Activated gamma-delta T cell treated with anti-CD3 and anti-CD28 coated beads, Interleukin-2, amount 50 U/mL, for 16 hours (primary cell): Measurements from ENCODE around the gene GNA15.

Experiments
- DNase-seq: peaks from one replicate; pipeline ENCODE4 v3.0.0-alpha.2; 2020; ENCODE audit warnings: low read depth

Gene GNA15

GRCh38 chr19:3106509-3107141 lies 29.2 kb upstream of the GNA15 start:
- no peak for DNase-seq

DNA sequence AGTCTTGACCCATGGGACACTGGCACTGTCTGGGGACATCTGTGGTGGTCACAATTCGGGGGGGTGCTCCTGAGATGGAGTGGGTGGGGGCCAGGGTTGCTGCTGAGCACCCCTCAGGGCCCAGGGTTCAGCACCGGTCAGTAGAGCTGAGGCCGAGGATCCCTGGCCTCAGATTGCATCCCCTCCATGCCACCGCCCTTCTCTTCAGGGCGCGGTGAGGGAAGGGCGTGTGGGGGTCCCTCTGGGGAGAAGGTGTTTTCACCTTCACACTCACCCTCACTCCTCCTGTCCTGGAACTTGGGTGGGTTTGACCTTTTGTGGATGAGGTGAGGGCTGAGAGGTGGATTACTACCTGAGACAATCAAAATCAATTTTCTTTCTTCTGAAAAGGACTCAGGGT lies 28.2 kb upstream of the GNA15 start:
- no peak for DNase-seq

GRCh38 chr19:3108775-3109174 lies 27.1 kb upstream of the GNA15 start:
- DNase-seq, result peak; percentile 53

- no peak for DNase-seq
Measured at GRCh38 chr19:3109491-3109890, 26.3 kb upstream of the GNA15 start.

GRCh38 chr19:3110126-3110825 lies 25.6 kb upstream of the GNA15 start:
- no peak for DNase-seq

GRCh38 chr19:3111586-3112247 lies 24.1 kb upstream of the GNA15 start:
- no peak for DNase-seq

DNA sequence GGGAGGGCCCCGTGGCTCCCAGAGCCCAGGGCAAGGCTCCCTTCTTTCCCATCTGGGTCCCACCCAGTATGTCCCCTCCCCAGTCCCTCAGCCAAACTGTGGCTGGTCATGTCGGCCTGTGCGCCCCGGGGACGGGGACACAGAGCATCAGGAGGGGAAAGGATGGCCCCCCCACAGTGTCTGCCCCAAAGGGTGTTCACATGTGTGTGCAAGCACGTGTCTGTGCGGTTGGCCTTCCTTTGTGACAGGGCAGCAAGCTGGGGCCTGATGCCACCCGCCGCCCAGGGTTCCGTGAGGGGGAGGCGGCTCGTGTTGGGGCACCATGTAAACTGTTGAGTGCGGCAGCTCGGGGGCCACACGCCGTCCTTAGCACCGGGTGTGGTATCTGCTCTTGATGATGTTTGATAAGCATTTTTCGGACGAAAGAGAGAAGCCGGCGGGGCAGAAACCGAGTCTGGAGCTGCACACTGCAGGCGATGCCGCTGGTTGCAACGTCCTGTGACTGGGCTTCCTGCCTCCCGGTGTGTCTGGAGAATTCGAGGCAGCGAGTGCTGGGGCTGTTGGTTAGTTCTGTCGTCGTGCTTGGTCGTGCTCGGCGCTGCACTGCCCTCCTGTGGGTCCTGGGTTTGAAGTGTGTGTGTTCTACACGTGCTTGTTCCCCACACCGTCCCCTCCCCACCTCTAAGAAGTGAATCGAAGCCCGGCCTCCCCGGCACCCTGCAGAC lies 23.3 kb upstream of the GNA15 start:
- no peak for DNase-seq

DNA sequence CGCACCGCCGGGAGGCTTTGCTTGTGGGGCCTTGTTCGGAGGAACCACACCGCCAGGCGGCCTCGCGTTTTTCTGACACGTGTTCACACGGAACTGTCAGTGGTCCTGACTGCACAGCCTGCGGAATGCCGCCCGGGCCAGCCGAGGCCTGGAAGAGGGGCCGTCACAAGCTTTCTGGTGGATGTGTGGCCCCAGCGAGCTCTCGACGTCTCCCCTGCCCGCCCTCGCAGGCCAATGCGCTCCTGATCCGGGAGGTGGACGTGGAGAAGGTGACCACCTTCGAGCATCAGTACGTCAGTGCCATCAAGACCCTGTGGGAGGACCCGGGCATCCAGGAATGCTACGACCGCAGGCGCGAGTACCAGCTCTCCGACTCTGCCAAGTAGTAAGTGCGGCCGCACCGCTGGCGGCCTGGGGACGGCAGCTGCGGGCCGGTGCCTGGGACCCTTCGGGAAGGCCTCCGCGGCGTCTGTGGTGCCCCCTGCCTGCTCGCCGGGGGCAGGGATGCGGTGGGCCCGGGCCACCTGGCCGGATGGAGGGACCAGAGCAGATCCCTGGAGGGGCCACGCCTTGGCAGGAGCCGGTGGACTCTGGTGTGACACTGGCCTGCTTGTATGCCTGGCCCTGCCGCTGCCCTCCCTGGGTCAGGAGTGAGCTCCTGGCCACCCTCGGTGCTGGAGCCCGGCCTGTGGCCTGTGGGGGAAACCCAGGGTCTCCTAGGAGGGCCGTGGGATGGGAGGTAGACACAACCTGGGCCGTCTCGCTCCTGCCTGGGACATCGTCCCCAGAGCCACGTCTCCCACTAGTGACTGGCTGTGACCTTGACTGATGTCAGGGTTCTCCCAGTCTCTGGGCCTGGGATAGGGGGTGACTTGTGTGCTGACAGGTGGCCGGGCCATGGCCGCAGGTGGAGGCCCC lies 22.5 kb upstream of the GNA15 start:
- no peak for DNase-seq

DNA sequence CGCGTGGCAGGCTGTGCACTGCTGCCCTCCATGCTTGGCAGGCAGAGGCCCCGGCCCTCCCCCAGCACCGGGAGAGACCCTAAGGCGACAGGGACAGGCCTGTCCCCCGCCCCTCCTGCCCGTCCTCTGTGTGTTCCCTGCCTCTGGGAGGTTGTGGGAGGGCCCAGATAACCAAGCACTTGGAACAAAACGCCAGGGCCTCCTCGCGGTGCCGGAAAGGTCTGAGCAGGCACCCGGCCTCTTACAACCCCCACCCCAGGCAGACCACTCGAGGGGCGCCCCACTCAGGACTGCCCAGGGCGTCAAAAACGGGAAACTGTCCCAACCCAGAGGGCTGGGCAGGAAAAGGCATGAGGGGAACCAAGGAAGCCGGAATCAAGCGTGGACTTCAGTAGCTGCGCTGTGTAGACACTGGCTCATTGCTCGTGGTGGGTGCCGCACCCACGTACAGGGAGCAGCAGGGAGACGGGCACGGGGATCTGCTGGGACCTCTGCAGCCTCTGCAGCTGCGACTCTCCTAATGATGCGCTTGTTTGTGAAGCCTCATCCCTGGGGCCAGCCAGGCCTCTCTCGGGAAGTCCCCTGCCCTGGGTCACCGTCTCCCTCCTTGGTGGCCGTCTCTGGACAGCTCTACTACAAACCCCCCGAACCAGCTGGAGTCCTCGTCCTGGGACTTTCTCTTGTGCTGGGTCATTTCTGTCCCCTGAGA lies 21.7 kb upstream of the GNA15 start:
- DNase-seq, result no peak

- DNase-seq, result no peak
Measured at GRCh38 chr19:3114811-3115210, 21.0 kb upstream of the GNA15 start.

GRCh38 chr19:3115411-3115810 lies 20.4 kb upstream of the GNA15 start:
- DNase-seq, result no peak

- DNase-seq, result no peak
Measured at GRCh38 chr19:3115916-3116602, 19.8 kb upstream of the GNA15 start.

DNA sequence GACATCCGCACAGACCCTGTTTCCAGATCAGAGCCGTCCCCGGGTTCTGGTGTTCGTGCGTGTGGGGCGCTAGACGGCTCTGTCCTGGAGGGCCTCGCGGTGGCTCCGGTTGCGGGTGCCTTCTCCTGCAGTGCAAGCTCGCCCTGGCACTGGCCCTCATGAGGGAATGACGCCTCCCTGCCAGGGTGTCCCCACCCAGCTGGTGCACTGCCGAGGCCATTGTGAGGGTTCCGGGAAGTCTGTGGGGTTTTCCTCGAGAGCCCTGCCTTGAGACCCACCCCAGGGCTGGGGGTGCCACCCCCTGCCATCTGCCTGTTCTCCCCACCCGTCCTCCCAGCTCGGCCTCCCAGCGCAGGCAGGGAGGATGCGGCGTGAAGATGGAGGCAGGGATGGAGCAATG lies 19.2 kb upstream of the GNA15 start:
- no peak for DNase-seq

DNA sequence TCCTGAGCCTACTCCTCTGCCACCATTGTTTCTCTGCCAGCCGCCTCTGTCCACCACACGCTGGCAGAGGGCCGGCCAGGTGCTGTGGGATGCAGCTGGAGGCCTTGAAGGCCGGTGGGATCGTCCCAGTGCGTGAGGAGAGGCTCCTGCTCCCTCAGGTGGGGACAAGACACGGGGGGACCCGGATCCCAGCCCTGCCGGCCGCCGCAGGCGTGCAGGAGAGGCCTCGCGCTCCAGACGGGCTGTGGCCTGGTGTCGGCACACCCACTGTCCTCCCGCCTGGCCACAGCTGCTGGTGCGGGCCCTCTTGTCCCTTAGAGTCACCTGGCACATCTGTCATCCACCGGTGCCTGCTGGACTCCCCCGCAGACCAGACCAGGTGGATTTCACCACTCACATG lies 18.1 kb upstream of the GNA15 start:
- no peak for DNase-seq

GRCh38 chr19:3118232-3119070 lies 17.4 kb upstream of the GNA15 start:
- DNase-seq, result no peak

DNA sequence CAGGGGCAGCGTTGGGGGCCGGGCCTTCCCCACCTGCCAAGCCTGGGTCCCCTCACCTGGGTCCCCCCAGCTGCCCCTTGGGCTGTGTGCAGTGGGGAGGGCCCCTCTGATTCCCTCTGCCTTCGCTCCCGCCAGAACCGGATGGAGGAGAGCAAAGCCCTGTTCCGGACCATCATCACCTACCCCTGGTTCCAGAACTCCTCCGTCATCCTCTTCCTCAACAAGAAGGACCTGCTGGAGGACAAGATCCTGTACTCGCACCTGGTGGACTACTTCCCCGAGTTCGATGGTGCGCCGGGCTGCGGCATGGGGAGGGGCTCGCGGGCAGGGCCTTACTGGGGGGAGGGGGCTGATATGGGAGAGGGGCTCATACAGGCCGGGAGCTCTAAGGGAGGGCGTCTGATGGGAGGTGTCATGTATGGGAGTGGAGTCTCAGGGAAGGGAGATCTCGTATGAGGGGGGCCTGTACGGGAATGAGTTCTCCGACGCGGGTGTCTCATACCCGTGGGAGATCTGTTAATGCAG lies 16.7 kb upstream of the GNA15 start:
- DNase-seq, result no peak

GRCh38 chr19:3119693-3120380 lies 16.0 kb upstream of the GNA15 start:
- no peak for DNase-seq

DNA sequence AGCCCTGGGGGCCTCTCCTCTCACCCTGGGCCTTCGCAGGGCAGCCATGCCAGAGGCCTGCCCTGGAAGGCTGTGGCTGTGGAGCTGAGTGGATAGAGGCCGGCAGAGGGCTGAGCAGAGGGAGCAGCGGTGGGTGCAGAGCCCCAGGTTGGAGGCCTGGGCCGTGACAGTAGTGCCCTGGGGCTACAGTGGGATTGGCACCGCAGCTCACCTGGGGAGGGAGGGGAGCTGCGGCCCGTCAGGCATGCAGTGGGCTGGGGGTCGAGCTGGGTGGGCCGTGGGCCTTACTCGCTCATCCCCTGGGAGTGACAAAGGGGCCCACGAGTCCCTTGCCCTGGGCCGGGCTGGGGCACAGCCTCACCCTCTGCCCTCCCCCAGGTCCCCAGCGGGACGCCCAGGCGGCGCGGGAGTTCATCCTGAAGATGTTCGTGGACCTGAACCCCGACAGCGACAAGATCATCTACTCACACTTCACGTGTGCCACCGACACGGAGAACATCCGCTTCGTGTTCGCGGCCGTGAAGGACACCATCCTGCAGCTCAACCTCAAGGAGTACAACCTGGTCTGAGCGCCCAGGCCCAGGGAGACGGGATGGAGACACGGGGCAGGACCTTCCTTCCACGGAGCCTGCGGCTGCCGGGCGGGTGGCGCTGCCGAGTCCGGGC lies 15.1 kb upstream of the GNA15 start:
- DNase-seq, result no peak
